Stimulated activated CD4-positive, alpha-beta T cell treated with anti-CD3 and anti-CD28 coated beads, Interleukin-1b, Interleukin-23, amount 100 ng/mL, for 4 hours (primary cell): ENCODE data around the gene KRT2.

Experiments
- DNase-seq, 2 donors: peaks; one replicate each; pipeline ENCODE4 v3.0.0-alpha.2; 2020; ENCODE audit warnings: low read depth in 2 of 2

KRT2 gene

GRCh38 chr12:52616680-52617402 lies 35.2 kb downstream of the KRT2 start:
- DNase-seq = no peak

- DNase-seq = no peak
Measured at GRCh38 chr12:52615912-52616311, 36.1 kb downstream of the KRT2 start.

- DNase-seq = peak in 1 of 2 donors; percentile 23
Measured at GRCh38 chr12:52615208-52615868, 36.7 kb downstream of the KRT2 start.

- no peak for DNase-seq
Measured at GRCh38 chr12:52614381-52615207, 37.4 kb downstream of the KRT2 start.

- no peak for DNase-seq
Measured at GRCh38 chr12:52613384-52614030, 38.5 kb downstream of the KRT2 start.

- no peak for DNase-seq
Measured at GRCh38 chr12:52612431-52613383, 39.3 kb downstream of the KRT2 start.

- no peak for DNase-seq
Measured at GRCh38 chr12:52611080-52611468, 40.9 kb downstream of the KRT2 start.

GRCh38 chr12:52608826-52609630 lies 43.0 kb downstream of the KRT2 start:
- no peak for DNase-seq

GRCh38 chr12:52608161-52608560 lies 43.9 kb downstream of the KRT2 start:
- DNase-seq = no peak

GRCh38 chr12:52607314-52607713 lies 44.7 kb downstream of the KRT2 start:
- DNase-seq = no peak

- DNase-seq = no peak
Measured at GRCh38 chr12:52606581-52607218, 45.3 kb downstream of the KRT2 start.

GRCh38 chr12:52606096-52606495 lies 45.9 kb downstream of the KRT2 start:
- DNase-seq = no peak

- no peak for DNase-seq
Measured at GRCh38 chr12:52605542-52605941, 46.5 kb downstream of the KRT2 start.

- DNase-seq = no peak
Measured at GRCh38 chr12:52604859-52605258, 47.2 kb downstream of the KRT2 start.

GRCh38 chr12:52603314-52603713 lies 48.7 kb downstream of the KRT2 start:
- DNase-seq = peak in 1 of 2 donors; percentile 18

- no peak for DNase-seq
Measured at GRCh38 chr12:52602552-52602951, 49.5 kb downstream of the KRT2 start.

- DNase-seq = no peak
Measured at GRCh38 chr12:52601671-52602070, 50.3 kb downstream of the KRT2 start.

GRCh38 chr12:52600941-52601481 lies 51.0 kb downstream of the KRT2 start, which contains the start of gene KRT72:
Gene KRT72, minus strand, starts transcription at chr12:52601463. Its CDS starts 11 bp downstream, at chr12:52601452.
- no peak for DNase-seq

- no peak for DNase-seq
Measured at GRCh38 chr12:52600475-52600874, 51.5 kb downstream of the KRT2 start.
